ENCODE data around the gene PDPK1.
A peak's percentile ranks its signal among the peaks of the same experiment; 100 is the strongest.
"Not testable (repeated sequence)": the region's sequence is repeated elsewhere in the genome, so short reads cannot be mapped to it uniquely, and the experiment has no call there.

The PDPK1 gene

GRCh38 chr16:2587891-2588565, 50.2 kb downstream of the PDPK1 start:
- no peak for DNase-seq (ENCODE audit: low read depth)

- DNase-seq (ENCODE audit: low read depth): no peak
Measured at GRCh38 chr16:2591476-2592240, 53.8 kb downstream of the PDPK1 start.

GRCh38 chr16:2592786-2593185, 55.0 kb downstream of the PDPK1 start:
- DNase-seq (ENCODE audit: low read depth): no peak

- DNase-seq (ENCODE audit: low read depth): no peak
Measured at GRCh38 chr16:2595393-2596205, 57.8 kb downstream of the PDPK1 start.

GRCh38 chr16:2596747-2597559, 59.1 kb downstream of the PDPK1 start:
- no peak for DNase-seq (ENCODE audit: low read depth)

GRCh38 chr16:2597560-2597902, 59.7 kb downstream of the PDPK1 start:
- no peak for DNase-seq (ENCODE audit: low read depth)

GRCh38 chr16:2598133-2598641, 60.4 kb downstream of the PDPK1 start:
- no peak for DNase-seq (ENCODE audit: low read depth)

- DNase-seq (ENCODE audit: low read depth): no peak
Measured at GRCh38 chr16:2598723-2599122, 60.9 kb downstream of the PDPK1 start.

- DNase-seq (ENCODE audit: low read depth): not testable (repeated sequence)
Measured at GRCh38 chr16:2599165-2599564, 61.3 kb downstream of the PDPK1 start.

- DNase-seq (ENCODE audit: low read depth): not testable (repeated sequence)
Measured at GRCh38 chr16:2599785-2600184, 62.0 kb downstream of the PDPK1 start.

- DNase-seq (ENCODE audit: low read depth): not testable (repeated sequence)
Measured at GRCh38 chr16:2601301-2602025, 63.6 kb downstream of the PDPK1 start.

GRCh38 chr16:2602175-2602574, 64.4 kb downstream of the PDPK1 start:
- not testable (repeated sequence) for DNase-seq (ENCODE audit: low read depth)

GRCh38 chr16:2603165-2604015, 65.6 kb downstream of the PDPK1 start:
- peak; percentile 87 for DNase-seq (ENCODE audit: low read depth)

- DNase-seq (ENCODE audit: low read depth): not testable (repeated sequence)
Measured at GRCh38 chr16:2604016-2604369, 66.2 kb downstream of the PDPK1 start.

GRCh38 chr16:2606820-2607219, 69.0 kb downstream of the PDPK1 start:
- DNase-seq (ENCODE audit: low read depth): not testable (repeated sequence)

- DNase-seq (ENCODE audit: low read depth): not testable (repeated sequence)
Measured at GRCh38 chr16:2609345-2609744, 71.5 kb downstream of the PDPK1 start.

GRCh38 chr16:2609827-2610470, 72.1 kb downstream of the PDPK1 start:
- DNase-seq (ENCODE audit: low read depth): no peak

GRCh38 chr16:2610781-2611498, 73.1 kb downstream of the PDPK1 start:
- no peak for DNase-seq (ENCODE audit: low read depth)

- no peak for DNase-seq (ENCODE audit: low read depth)
Measured at GRCh38 chr16:2611499-2611862, 73.7 kb downstream of the PDPK1 start.

Data from non-pigmented ciliary epithelial cell (primary cell).